PFSK-1 (cell line): ENCODE data around the gene DBX1.

Experiments
- FOXP2 ChIP-seq: optimal IDR thresholded peaks from 2 replicates; pipeline ENCODE3; 2011; ENCODE audit warnings: borderline replicate concordance, control low read depth, inconsistent platforms; ENCODE audit not compliant: insufficient read depth; ENCODE audit errors: extremely low read length, extremely low read depth
- POLR2AphosphoS5 ChIP-seq: IDR thresholded peaks from 2 replicates; pipeline ENCODE4 v1.6.1; 2012; ENCODE audit warnings: low read depth, mild to moderate bottlenecking, control low read depth, low read length, moderate library complexity
- REST ChIP-seq, 2 experiments: IDR thresholded peaks; 2 replicates each; pipeline versions ENCODE4 v1.6.1 to v1.8.0; 2011 to 2012; ENCODE audit warnings: low read depth in 2 of 2, low read length in 2 of 2, control low read depth in 1 of 2, inconsistent platforms in 1 of 2, mild to moderate bottlenecking in 1 of 2, moderate library complexity in 1 of 2; ENCODE audit not compliant: insufficient read depth in 1 of 2
- SIN3A ChIP-seq: IDR thresholded peaks from 2 replicates; pipeline ENCODE4 v1.6.1; 2012; ENCODE audit warnings: mild to moderate bottlenecking, low read length, moderate library complexity, borderline replicate concordance; ENCODE audit not compliant: insufficient read depth
- TAF1 ChIP-seq: IDR thresholded peaks from 2 replicates; pipeline ENCODE4 v1.6.1; 2012; ENCODE audit warnings: low read length, control low read depth, borderline replicate concordance; ENCODE audit not compliant: insufficient read depth

The DBX1 gene

DNA sequence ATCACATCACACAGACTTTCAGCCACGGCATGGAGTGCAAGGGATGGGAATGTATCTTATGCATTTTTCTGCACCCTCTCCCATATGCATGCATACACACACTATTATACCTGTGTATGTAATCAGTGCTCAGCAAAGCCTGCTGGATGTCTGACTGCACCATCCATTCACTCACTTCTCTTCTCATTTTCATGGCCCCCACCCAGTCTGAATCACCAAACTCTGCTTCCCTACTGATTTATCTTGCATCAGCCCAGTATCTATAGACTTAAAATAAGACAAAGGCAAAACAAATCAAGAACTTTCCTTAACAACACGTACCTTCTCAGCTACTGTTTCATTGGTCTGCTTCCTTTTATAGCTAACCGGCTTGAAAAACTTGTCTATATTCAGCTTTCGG, 21.6 kb downstream of the DBX1 start:
- TF ChIP-seq SIN3A: no peak
- TF ChIP-seq REST (IDR thresholded peaks at IDR 0.05; ENCODE audit: insufficient read depth in 1 of 2, low read depth in 2 of 2, low read length in 2 of 2): no peak
- TF ChIP-seq FOXP2: no peak
- TF ChIP-seq TAF1: no peak
- no peak for TF ChIP-seq POLR2AphosphoS5

DNA sequence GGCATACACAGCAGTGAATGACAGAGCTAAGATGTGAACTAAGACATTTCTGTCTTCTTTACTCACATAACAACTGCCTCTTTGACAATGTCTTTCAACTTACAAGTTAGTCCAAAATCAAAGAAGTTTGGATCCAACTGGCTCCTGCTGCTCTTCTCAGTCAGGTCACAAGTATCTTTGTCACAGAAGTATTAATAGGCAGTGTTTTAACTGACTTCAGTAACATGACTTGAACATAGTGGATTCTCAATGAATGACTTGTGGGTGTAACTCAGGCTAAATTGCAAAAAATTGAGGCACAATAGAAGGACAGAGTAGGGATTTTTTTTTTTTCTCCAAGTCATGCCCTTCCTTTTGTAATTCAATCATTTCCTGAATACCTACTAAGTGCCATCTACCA, 22.6 kb downstream of the DBX1 start:
- TF ChIP-seq REST (IDR thresholded peaks at IDR 0.05; ENCODE audit: insufficient read depth in 1 of 2, low read depth in 2 of 2, low read length in 2 of 2) (no peak), FOXP2 (no peak), POLR2AphosphoS5 (no peak), TAF1 (no peak), SIN3A (no peak)

DNA sequence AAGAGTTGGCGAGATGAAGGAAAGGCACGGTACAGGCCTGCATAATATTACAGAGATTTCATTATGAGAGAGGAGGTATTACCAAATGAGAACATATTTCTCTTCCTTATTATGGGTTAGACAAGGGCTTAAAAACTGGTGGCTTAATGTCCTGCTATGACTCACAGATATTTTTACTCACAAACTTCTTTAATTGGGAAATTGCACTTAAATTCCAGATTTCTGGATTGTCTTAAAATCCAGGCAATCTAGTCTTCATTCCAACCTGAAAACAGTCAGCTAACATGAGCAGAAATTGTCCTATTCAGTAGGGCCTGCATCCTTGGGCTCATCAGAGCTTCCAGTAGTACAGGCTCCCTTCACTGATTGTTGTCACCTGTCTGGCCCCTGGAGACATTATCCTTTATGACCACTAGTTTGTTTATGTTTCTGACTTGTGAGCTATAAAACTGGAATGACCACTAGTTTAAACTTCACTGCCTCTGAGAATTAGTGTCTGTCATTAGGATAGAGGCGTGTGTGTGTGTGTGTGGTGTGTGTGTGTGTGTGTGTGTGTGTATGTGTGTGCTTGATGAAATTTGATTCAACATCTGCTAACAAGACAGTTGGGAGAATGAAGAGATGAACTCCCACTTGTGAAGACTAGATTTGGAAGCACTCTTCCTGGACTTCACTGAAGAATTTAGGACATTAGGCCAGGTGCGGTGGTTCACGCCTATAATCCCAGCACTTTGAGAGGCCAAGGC, 25.1 kb downstream of the DBX1 start:
- TF ChIP-seq FOXP2: no peak
- TF ChIP-seq POLR2AphosphoS5: no peak
- no peak for TF ChIP-seq TAF1
- no peak for TF ChIP-seq REST (IDR thresholded peaks at IDR 0.05; ENCODE audit: insufficient read depth in 1 of 2, low read depth in 2 of 2, low read length in 2 of 2)
- no peak for TF ChIP-seq SIN3A

DNA sequence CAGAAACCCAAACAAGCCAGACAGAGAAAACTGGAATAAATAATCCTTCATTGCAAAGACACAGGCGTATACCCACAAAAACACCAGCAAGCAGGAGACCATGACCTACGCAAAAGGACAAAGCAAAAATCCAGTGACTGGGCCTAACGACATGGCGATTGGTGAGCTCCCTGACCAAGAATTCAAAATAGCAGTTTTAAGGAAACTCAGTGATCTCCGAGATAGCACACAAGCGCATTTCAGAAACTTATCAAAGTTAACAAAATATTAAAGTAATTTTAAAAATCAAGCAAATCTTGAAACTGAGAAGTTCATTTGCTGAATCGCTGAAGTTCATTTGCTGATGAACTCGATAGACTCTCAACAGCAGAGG, 27.6 kb downstream of the DBX1 start:
- TF ChIP-seq SIN3A (no peak), FOXP2 (no peak)

GRCh38 chr11:20131788-20132666, 28.2 kb downstream of the DBX1 start:
- TF ChIP-seq POLR2AphosphoS5 (no peak), TAF1 (no peak), SIN3A (no peak), FOXP2 (no peak), REST (IDR thresholded peaks at IDR 0.05; ENCODE audit: insufficient read depth in 1 of 2, low read depth in 2 of 2, low read length in 2 of 2) (no peak)
